Calu3 (cell line): ENCODE results near the gene CCDC24. TPM values are rescaled to one million over a fixed set of nuclear protein-coding genes. Genes with fewer than 3 reads are reported as not detected.

Experiments used
- BruUV-seq: library from RNA; stranded (reverse); fragments of 400-500 nt; replicated peaks from 2 replicates; lab custom pipeline; 2021; lab: Mats Ljungman, UMichigan
- CTCF ChIA-PET: fragments of 300-600 bp; sonication (Branson Sonifier 250); formaldehyde crosslinking; loops from one replicate; lab custom pipeline; 2022; ENCODE audit warnings: antibody characterized with exemption; lab: Charles Lee
- DNase-seq: peaks from one replicate; pipeline ENCODE4 v3.0.0; 2022
- H3K27ac Mint-ChIP-seq: one replicate; pipeline ENCODE4 v1.8.0; 2022; ENCODE audit warnings: mixed read lengths; ENCODE audit not compliant: unreplicated experiment
- H3K27me3 Mint-ChIP-seq: one replicate; pipeline ENCODE4 v1.8.0; 2022; ENCODE audit warnings: mixed read lengths; ENCODE audit not compliant: unreplicated experiment
- H3K36me3 Mint-ChIP-seq: one replicate; pipeline ENCODE4 v1.8.0; 2022; ENCODE audit warnings: mild to moderate bottlenecking, moderate library complexity, mixed read lengths; ENCODE audit not compliant: insufficient read depth, unreplicated experiment
- H3K4me1 Mint-ChIP-seq: one replicate; pipeline ENCODE4 v1.8.0; 2022; ENCODE audit warnings: mild to moderate bottlenecking, low read depth, mixed read lengths; ENCODE audit not compliant: unreplicated experiment
- H3K4me3 Mint-ChIP-seq: one replicate; pipeline ENCODE4 v1.8.0; 2022; ENCODE audit warnings: mild to moderate bottlenecking, low read depth, moderate library complexity, mixed read lengths; ENCODE audit not compliant: unreplicated experiment
- H3K9me3 Mint-ChIP-seq: one replicate; pipeline ENCODE4 v1.8.0; 2022; ENCODE audit warnings: low read depth, mixed read lengths; ENCODE audit not compliant: unreplicated experiment
- intact Hi-C: fragments of 100-400 bp; cut with micrococcal nuclease; formaldehyde crosslinking; loops from one replicate; pipeline ENCODE4 v1.10.0; 2022; ENCODE audit not compliant: unreplicated experiment
- total RNA-seq: library from RNA; stranded (reverse); gene quantifications from 2 replicates; pipeline ENCODE4 v1.2.3, GENCODE V29; 2022
- TF ChIP-seq, protein P1 (sequence below): fragments of 200-600 bp; IDR thresholded peaks from one replicate; pipeline ENCODE4 v1.8.0; 2022; ENCODE audit warnings: antibody characterized with exemption; ENCODE audit not compliant: unreplicated experiment

Gene CCDC24
- total RNA-seq, 1 experiment from 2014 or later, result 19.7 TPM

DNA sequence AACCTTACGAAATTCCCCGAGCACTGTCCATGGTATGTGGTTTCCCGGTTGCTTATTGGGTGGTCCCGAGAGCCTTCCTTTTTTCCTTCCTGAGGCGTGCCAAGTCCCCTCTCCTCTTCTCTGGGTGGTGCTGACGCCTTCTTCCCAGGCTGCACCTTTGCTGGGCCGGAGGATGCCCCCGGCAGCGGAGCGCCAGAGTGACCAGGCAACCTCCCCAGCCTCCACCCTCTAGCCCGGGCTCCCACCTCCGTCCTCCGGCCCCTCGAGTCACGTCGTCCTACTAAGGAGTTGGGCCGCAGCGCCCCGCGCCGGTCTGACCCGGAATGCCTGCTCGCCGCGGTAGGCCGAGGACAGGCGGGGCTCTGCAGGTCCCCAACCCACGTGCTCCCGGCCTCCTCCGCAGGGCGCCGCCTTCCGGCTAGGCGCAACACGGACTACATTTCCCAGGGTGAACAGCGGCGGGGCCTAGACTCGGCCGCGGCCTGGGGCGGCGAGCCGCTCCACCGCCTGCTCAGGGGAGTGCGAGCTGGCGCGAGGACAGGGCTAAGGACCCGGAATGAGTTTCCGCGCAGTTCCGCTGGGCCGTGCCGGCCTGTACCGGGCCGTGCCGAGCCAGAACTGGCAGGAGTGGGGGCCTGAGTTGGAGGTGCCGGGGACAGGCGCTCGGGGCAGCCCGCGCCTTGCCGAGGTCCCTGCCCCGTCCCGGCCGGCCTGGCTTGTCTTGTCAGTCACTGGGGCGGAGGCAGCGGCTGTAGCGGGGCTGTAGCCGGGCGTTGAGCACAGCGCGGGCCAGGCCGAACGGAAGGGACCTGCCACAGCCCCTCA lies 45.0 kb upstream of the CCDC24 start, which contains the start of gene IPO13:
IPO13 (plus strand) TSS at position 715 of the 825 bp plus-strand sequence. CDS start 651 bp downstream, outside the sequence.
- Mint-ChIP-seq H3K4me1 (peaks cover 17% of the 10 kb centered on the region), H3K9me3 (no peaks in the 10 kb centered on the region), H3K27me3 (no peaks in the 10 kb centered on the region), H3K27ac (peak within 1 kb of the TSS; percentile 86), H3K36me3 (peaks cover 20% of the 10 kb centered on the region), H3K4me3 (peak within 1 kb of the TSS; percentile 98)
- BruUV-seq, result no TSS peak
- TF ChIP-seq, protein P1, sequence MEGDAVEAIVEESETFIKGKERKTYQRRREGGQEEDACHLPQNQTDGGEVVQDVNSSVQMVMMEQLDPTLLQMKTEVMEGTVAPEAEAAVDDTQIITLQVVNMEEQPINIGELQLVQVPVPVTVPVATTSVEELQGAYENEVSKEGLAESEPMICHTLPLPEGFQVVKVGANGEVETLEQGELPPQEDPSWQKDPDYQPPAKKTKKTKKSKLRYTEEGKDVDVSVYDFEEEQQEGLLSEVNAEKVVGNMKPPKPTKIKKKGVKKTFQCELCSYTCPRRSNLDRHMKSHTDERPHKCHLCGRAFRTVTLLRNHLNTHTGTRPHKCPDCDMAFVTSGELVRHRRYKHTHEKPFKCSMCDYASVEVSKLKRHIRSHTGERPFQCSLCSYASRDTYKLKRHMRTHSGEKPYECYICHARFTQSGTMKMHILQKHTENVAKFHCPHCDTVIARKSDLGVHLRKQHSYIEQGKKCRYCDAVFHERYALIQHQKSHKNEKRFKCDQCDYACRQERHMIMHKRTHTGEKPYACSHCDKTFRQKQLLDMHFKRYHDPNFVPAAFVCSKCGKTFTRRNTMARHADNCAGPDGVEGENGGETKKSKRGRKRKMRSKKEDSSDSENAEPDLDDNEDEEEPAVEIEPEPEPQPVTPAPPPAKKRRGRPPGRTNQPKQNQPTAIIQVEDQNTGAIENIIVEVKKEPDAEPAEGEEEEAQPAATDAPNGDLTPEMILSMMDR, result peak; percentile 67
- CTCF ChIA-PET, result interaction anchor here (0.6 to 1.8 kb wide), 7 partner anchors 10 to 183 kb away, joined by 3 to 14 read pairs (median 3); partner anchors contain the start of genes ARTN and DPH2
- intact Hi-C loops, result no loop called here
- peak; percentile 97 for DNase-seq

DNA sequence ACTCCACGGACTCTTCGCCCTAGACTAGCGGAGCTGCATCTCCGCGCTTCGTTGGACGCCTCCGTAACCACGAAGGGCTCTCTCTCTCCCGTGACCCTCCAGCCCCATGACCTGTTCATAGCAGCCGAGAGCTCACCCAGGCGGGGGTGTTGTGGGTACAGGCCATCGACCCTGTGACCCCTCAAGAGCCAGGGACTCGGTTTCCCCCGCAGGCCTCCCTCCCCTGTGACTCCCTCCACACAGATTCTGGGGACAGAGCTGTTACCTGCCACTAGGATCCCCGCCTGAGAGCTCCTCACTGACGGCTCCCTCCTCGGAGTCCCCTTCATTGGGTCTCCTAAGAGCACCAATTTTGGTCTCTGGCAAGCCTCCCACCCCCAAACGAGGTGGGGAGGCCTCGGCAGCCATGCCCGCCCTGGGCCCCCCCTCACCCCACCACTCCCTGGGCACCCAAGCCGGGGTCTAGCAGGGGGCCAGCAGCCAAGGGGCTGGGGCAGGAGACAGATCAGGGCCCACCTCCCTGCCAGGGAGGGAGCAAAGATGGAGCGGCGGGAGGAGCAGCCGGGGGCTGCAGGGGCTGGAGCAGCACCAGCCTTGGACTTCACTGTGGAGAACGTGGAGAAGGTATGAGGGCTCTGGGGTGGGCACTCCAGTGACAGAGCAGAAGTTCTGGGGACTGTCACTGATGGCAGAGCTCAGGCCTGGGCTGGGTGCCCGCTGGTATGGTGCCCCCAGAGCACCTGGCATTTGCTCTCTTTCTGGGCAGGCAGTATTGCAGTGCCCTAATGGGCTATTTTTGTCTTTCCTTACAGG lies 44.1 kb upstream of the CCDC24 start:
- no peak for DNase-seq
- Mint-ChIP-seq H3K36me3 (peaks cover 20% of the 10 kb centered on the region), H3K27ac (peak overlapping the region; percentile 86), H3K27me3 (no peaks in the 10 kb centered on the region), H3K4me1 (peaks cover 17% of the 10 kb centered on the region), H3K4me3 (peak overlapping the region; percentile 98), H3K9me3 (no peaks in the 10 kb centered on the region)
- intact Hi-C loops, result no loop called here
- CTCF ChIA-PET, result interaction anchor here (0.6 to 1.1 kb wide), 3 partner anchors 13 to 184 kb away, joined by 3 to 6 read pairs (median 3); partner anchors contain the start of genes ARTN and DPH2
- TF ChIP-seq, protein P1, result no peak
- BruUV-seq, result no TSS peak

DNA sequence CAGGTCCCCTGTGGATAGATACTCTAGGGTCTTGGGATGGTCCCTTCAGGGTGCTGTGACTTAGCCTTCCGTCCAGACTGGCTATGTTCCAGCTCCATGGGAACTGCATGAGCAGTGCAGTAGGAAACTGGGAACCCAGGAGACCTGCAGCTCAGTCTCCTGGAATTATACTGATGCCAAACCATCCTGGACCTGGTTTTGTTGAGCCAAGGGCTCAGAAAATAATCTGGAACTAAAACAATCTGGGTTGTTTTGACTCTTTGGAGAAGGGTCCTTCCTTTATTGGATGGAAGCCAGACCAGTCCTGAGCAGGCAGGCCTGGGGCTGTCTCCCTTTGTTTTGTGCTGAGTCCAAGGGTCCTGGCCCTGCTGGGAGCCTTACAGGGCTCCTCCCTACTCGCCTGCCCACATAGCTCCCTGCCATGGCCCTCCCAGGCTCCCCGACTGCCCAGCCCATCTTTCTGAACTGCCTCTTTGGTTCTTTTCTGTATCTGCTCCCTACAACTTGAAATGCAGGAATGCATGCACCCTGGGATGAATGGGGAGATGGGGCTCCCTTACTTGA lies 43.4 kb upstream of the CCDC24 start:
- Mint-ChIP-seq H3K27me3 (no peaks in the 10 kb centered on the region), H3K9me3 (no peaks in the 10 kb centered on the region), H3K27ac (no peak overlapping the region), H3K4me3 (peak overlapping the region; percentile 98), H3K36me3 (peaks cover 20% of the 10 kb centered on the region), H3K4me1 (peaks cover 17% of the 10 kb centered on the region)
- intact Hi-C loops, result no loop called here
- no peak for DNase-seq
- BruUV-seq, result TSS peak; percentile 25
- CTCF ChIA-PET, result interaction anchor here (1.1 to 1.4 kb wide), 2 partner anchors 12 to 13 kb away, joined by 3 to 6 read pairs; partner anchors contain the start of gene ARTN
- TF ChIP-seq, protein P1, result no peak

DNA sequence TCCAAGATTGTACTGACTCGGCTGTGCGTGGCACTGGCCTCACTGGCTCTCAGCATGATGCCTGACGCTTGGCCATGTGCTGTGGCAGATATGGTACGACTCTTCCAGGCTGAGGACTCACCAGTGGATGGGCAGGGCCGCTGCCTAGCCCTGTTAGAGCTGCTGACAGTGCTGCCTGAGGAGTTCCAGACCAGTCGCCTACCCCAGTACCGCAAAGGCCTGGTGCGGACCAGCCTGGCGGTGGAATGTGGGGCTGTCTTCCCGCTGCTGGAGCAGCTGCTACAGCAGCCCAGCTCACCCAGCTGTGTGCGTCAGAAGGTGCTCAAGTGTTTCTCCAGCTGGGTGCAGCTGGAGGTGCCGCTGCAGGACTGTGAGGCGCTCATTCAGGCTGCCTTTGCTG lies 41.7 kb upstream of the CCDC24 start:
- BruUV-seq, result no TSS peak
- Mint-ChIP-seq H3K27me3 (no peaks in the 10 kb centered on the region), H3K4me3 (no peak overlapping the region), H3K27ac (no peak overlapping the region), H3K9me3 (no peaks in the 10 kb centered on the region), H3K36me3 (peaks cover 16% of the 10 kb centered on the region), H3K4me1 (peaks cover 17% of the 10 kb centered on the region)
- intact Hi-C loops, result no loop called here
- TF ChIP-seq, protein P1, result no peak
- CTCF ChIA-PET, result interaction anchor here (0.6 to 1.4 kb wide), 3 partner anchors 13 to 889 kb away, joined by 3 to 7 read pairs (median 3); partner anchors contain the start of gene DPH2
- DNase-seq, result no peak
